C4-2B (cell line): ENCODE results near the gene FAM193A.

Experiments used
- ZFX ChIP-seq: fragments of 450-650 bp; IDR thresholded peaks from 2 replicates; pipeline ENCODE4 v1.6.1; 2017
- TF ChIP-seq, protein P1 (sequence below): fragments of 450-650 bp; conservative IDR thresholded peaks from 2 replicates; pipeline ENCODE4 v1.5.1; 2017; ENCODE audit warnings: mild to moderate bottlenecking

DNA sequence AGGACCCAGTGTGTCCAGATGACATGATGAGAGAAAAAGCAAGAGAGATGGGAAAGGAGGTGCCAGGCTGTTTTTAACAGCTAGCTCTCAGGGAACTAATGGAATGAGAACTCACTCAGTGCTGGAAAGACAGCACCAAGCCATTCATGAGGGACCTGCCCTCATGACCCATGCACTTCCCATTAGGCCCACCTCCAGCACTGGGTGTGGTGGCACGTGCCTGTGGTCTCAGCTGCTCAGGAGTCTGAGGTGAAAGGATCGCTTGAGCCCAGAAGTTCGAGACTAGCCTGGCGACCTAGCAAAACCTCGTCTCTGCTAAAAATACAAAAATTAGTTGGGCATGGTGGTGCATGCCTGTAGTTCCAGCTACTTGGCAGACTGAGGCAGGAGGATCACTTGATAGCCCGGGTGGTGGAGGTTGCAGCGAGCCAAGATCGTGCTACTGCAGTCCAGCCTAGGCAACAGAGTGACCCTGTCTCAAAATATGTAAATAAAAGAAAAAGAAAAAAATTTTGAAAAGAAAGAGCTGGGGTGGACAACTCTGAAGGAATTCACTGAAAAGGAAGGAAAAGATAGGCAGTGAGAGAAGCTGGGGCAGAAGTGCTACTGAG lies 50.9 kb downstream of the FAM193A start:
- TF ChIP-seq, protein P1, sequence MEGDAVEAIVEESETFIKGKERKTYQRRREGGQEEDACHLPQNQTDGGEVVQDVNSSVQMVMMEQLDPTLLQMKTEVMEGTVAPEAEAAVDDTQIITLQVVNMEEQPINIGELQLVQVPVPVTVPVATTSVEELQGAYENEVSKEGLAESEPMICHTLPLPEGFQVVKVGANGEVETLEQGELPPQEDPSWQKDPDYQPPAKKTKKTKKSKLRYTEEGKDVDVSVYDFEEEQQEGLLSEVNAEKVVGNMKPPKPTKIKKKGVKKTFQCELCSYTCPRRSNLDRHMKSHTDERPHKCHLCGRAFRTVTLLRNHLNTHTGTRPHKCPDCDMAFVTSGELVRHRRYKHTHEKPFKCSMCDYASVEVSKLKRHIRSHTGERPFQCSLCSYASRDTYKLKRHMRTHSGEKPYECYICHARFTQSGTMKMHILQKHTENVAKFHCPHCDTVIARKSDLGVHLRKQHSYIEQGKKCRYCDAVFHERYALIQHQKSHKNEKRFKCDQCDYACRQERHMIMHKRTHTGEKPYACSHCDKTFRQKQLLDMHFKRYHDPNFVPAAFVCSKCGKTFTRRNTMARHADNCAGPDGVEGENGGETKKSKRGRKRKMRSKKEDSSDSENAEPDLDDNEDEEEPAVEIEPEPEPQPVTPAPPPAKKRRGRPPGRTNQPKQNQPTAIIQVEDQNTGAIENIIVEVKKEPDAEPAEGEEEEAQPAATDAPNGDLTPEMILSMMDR = no peak
- TF ChIP-seq ZFX = no peak
